GM19468 (cell line): Measurements from ENCODE around the gene FBXO9.

ENCODE experiments used
- ATAC-seq: cut with Tn5 transposase; IDR thresholded peaks from one replicate; pipeline ENCODE4 v1.9.1; 2021; ENCODE audit warnings: mild to moderate bottlenecking, moderate library complexity, moderate number of reproducible peaks; ENCODE audit not compliant: unreplicated experiment; ENCODE audit errors: extremely low read depth

Gene FBXO9

GRCh38 chr6:53130569-53131290 is 65.5 kb downstream of the FBXO9 start:
- ATAC-seq = no peak

GRCh38 chr6:53133961-53134360 is 68.8 kb downstream of the FBXO9 start:
- no peak for ATAC-seq

- no peak for ATAC-seq
These were observed 69.5 kb downstream of the FBXO9 start for GRCh38 chr6:53134601-53135235.

- no peak for ATAC-seq
These were observed 70.9 kb downstream of the FBXO9 start for GRCh38 chr6:53136000-53136609.

GRCh38 chr6:53139841-53140413 is 74.7 kb downstream of the FBXO9 start:
- ATAC-seq = no peak

- no peak for ATAC-seq
These were observed 77.6 kb downstream of the FBXO9 start for GRCh38 chr6:53142810-53143209.

- no peak for ATAC-seq
These were observed 78.5 kb downstream of the FBXO9 start for GRCh38 chr6:53143710-53144109.

- ATAC-seq = no peak
These were observed 79.6 kb downstream of the FBXO9 start for GRCh38 chr6:53144802-53145201.

GRCh38 chr6:53148684-53149083 is 83.5 kb downstream of the FBXO9 start, which contains the start of gene GCM1:
TSS of gene GCM1 (minus strand) at chr6:53148841. CDS start at chr6:53145632, 3,209 bp downstream.
- no peak for ATAC-seq
